ENCODE data around the gene UGGT1. TPM values are rescaled to one million over a fixed set of nuclear protein-coding genes. Genes with fewer than 3 reads are reported as not detected.
A peak's percentile ranks its signal among the peaks of the same experiment; 100 is the strongest.
"Not testable (repeated sequence)": the region's sequence is repeated elsewhere in the genome, so short reads cannot be mapped to it uniquely, and the experiment has no call there.

The UGGT1 gene
- total RNA-seq, 6 experiments from 2014 or later, result 31.4 to 96.5 (median 41.4) TPM

DNA sequence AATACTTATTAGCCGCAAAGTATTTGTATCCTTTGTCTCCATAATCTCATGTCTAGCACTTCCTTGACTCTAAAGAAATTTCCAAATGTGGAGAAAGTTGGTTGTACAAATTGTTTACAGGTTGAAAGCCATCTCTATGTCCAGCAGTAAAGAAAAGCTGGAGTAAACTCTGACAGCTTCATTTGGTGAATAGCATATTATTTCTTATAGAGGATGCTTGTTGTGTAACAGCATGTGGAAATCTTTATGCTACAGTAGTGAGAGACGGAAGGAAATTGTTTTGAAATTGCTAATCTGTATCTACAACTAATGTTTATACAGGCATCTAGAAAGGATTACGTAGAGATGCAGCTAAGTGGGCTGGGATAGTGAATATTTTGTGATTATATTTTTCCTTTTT lies 78.5 kb downstream of the UGGT1 start:
- Histone ChIP-seq H3K36me3 (peaks cover 0 to 73% (median 30%) of the 10 kb centered on the region in 4 donors), H3K4me1 (no peaks in the 10 kb centered on the region), H3K9me3 (no peaks in the 10 kb centered on the region), H3K27ac (peak overlapping the region in 2 of 3 donors; percentile 7 to 10), H3K4me3 (no peak overlapping the region), H3K27me3 (no peaks in the 10 kb centered on the region)
- TF ChIP-seq POLR2A (IDR thresholded peaks at IDR 0.05), result no peak
- TF ChIP-seq, protein P1, sequence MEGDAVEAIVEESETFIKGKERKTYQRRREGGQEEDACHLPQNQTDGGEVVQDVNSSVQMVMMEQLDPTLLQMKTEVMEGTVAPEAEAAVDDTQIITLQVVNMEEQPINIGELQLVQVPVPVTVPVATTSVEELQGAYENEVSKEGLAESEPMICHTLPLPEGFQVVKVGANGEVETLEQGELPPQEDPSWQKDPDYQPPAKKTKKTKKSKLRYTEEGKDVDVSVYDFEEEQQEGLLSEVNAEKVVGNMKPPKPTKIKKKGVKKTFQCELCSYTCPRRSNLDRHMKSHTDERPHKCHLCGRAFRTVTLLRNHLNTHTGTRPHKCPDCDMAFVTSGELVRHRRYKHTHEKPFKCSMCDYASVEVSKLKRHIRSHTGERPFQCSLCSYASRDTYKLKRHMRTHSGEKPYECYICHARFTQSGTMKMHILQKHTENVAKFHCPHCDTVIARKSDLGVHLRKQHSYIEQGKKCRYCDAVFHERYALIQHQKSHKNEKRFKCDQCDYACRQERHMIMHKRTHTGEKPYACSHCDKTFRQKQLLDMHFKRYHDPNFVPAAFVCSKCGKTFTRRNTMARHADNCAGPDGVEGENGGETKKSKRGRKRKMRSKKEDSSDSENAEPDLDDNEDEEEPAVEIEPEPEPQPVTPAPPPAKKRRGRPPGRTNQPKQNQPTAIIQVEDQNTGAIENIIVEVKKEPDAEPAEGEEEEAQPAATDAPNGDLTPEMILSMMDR (IDR thresholded peaks at IDR 0.05), result no peak
- intact Hi-C loops (cut with DNase I), result no loop called here
- DNase-seq (no peak), ATAC-seq (peak; percentile 40 to 62 (median 51))
- 71% methylated on average over 3 of the region's 3 CpGs for WGBS (ENCODE audit: insufficient coverage, low coverage, low lambda C conversion rate, missing lambda C conversion rate)

DNA sequence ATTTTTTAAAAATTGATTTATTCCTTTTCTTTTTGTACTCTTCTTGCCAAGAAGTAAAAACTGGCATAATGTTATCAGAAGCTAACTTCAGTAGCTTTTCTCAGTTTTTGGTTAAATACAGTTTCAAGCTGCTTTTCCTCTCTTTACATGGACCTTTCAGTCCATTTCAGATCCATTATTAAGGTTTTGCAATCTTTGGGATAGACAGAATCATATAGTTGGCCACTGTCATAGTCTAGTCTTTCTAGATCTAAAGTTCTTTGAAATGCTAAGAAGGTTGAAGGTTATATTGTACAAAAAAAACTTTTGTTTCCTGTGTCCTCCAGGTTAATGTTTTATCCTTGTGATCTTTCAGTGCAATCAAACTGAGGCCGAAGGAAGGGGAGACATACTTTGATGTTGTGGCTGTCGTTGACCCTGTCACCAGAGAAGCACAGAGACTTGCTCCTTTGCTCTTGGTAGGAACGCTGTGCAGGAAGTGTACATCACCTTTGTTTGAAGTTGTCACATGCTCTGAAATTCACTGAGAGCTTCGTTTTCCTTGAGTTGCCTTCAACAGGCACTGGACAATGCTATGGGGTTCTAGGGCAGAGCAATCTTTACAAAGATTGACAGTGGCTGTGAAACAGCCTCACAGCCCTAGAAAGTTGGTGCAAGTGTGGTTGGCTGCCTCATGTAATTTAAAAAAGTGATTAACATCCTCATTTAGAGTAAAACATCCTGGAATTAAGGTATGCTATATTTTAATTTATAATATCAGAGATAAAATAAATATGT lies 79.1 kb downstream of the UGGT1 start:
- peaks cover 0 to 73% (median 30%) of the 10 kb centered on the region in 4 donors for H3K36me3 ChIP-seq
- ATAC-seq, result no peak
- H3K4me3 ChIP-seq, result no peak overlapping the region
- intact Hi-C loops (cut with DNase I), result no loop called here
- no peaks in the 10 kb centered on the region for H3K9me3 ChIP-seq
- no peak overlapping the region for H3K27ac ChIP-seq
- TF ChIP-seq POLR2A (IDR thresholded peaks at IDR 0.05), result no peak
- TF ChIP-seq, protein P1 (IDR thresholded peaks at IDR 0.05), result no peak
- no peak for DNase-seq
- 50% methylated on average over 4 of the region's 4 CpGs for WGBS (ENCODE audit: insufficient coverage, low coverage, low lambda C conversion rate, missing lambda C conversion rate)
- no peaks in the 10 kb centered on the region for H3K4me1 ChIP-seq
- H3K27me3 ChIP-seq, result no peaks in the 10 kb centered on the region

DNA sequence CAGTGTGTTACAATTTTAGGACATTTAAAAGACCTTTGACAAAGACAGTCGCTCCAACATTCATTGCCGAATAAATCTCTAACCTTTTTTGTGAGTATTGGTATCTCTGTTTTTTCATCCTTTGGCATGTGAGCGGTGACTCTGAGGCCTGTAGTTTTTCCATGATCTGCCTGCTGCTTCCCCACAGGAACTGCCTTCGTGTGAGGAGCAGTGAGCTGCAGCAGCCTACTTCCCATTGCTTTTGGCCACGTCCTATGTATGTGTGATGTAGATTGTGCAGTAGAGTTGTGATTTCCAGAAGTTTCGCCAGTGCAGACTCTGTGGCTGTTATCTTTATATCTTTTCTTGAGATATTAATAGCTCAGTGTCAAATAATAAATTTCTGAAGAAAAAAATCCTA lies 79.8 kb downstream of the UGGT1 start:
- no peak overlapping the region for H3K4me3 ChIP-seq
- no peaks in the 10 kb centered on the region for H3K27me3 ChIP-seq
- H3K27ac ChIP-seq, result no peak overlapping the region
- peaks cover 0 to 73% (median 30%) of the 10 kb centered on the region in 4 donors for H3K36me3 ChIP-seq
- H3K4me1 ChIP-seq, result no peaks in the 10 kb centered on the region
- no peak for ATAC-seq
- TF ChIP-seq POLR2A (IDR thresholded peaks at IDR 0.05), result no peak
- TF ChIP-seq, protein P1 (IDR thresholded peaks at IDR 0.05), result no peak
- intact Hi-C loops (cut with DNase I), result no loop called here
- DNase-seq, result no peak
- WGBS (ENCODE audit: insufficient coverage, low coverage, low lambda C conversion rate, missing lambda C conversion rate), result 79% methylated on average over 6 of the region's 6 CpGs
- no peaks in the 10 kb centered on the region for H3K9me3 ChIP-seq

DNA sequence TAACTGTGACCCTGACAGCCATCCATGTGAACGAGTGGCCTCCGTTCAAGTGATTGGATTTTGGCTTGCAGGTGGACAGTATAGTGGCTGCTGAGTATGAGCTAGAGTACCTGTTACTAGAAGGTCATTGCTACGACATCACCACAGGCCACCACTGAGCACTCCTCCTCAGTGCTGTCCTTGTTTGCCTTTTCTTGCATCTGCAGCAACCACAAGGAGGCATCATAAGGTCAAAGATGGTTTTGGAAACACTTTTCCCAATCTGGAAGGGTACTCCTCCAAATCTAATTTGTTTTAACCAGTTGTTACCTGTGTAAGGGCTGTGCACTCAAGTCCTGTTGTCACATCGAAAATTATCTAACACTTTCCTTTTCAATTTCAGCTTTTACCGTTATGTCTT lies 81.2 kb downstream of the UGGT1 start:
- 91% methylated on average over 5 of the region's 5 CpGs for WGBS (ENCODE audit: insufficient coverage, low coverage, low lambda C conversion rate, missing lambda C conversion rate)
- intact Hi-C loops (cut with DNase I), result no loop called here

DNA sequence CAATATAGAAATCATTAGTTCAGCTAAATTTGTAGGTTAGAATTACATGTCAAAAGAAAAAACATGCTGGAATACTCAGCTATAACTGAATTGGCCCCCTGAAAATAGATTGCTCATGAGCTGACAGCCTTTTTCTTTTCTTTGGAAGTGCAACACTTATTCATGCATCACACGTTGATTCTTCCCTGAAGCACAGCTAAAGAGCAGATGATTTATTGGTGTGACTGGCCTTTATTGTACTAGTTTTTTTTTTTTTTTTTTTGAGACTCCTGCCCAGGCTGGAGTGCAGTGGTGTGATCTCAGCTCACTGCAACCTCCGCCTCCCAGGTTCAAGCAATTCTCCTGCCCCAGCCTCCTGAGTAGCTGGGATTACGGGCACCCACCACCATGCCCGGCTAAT lies 83.1 kb downstream of the UGGT1 start:
- intact Hi-C loops (cut with DNase I); H3K27ac ChIP-seq; H3K4me3 ChIP-seq; ATAC-seq; H3K4me1 ChIP-seq; H3K27me3 ChIP-seq; DNase-seq; H3K9me3 ChIP-seq: not testable (repeated sequence)
- WGBS (ENCODE audit: insufficient coverage, low coverage, low lambda C conversion rate, missing lambda C conversion rate), result 77% methylated on average over 1 of the region's 4 CpGs
- peaks cover 0 to 73% (median 31%) of the 10 kb centered on the region in 4 donors for H3K36me3 ChIP-seq

More for the DNA sequence above, 81.2 kb downstream of the UGGT1 start:
- Histone ChIP-seq H3K4me3 (no peak overlapping the region), H3K9me3 (no peaks in the 10 kb centered on the region), H3K27me3 (no peaks in the 10 kb centered on the region), H3K4me1 (no peaks in the 10 kb centered on the region), H3K36me3 (peaks cover 0 to 75% (median 29%) of the 10 kb centered on the region in 4 donors), H3K27ac (no peak overlapping the region)
- DNase-seq, result no peak
- ATAC-seq, result peak; percentile 28 to 47 (median 35)
- TF ChIP-seq, protein P1 (IDR thresholded peaks at IDR 0.05), result peak; percentile 17 to 36 (median 26)
- TF ChIP-seq POLR2A (IDR thresholded peaks at IDR 0.05), result no peak
